HG03571 (cell line): ENCODE results near the gene RADX.

Experiments used
- ATAC-seq: cut with Tn5 transposase; IDR thresholded peaks from one replicate; pipeline ENCODE4 v1.9.1; 2021; ENCODE audit not compliant: unreplicated experiment

Gene RADX

GRCh38 chrX:106684207-106684606 lies 72.4 kb downstream of the RADX start:
- no peak for ATAC-seq

DNA sequence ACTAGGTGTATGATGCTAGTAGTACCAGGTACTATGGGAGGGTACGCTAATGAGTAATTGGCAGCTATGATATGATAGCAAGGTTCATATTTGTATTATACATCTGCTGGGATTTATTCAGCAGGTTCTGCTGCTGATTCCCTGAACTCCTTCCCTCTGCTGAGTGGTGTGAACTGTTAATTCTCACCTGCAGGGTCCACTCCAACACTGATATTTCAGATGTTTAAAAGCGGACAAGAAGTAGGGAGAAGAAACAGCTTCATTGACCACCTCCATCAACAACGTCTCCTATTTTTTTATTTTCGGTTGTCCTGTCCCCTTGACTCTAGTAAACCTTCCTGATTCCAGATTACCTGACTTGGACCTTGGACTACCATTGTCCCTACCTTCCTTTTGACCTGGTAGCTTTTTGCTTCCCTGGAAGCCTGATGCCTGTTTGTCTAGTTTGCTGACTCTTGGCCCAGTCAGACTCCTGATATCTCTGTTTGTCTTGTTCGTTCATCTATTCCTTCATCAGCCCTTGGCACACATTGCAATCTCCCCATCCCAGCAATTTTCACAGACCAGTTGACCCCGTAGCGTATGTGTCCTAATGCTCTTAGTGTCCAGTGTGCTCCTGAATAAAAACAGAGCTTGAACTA lies 80.8 kb downstream of the RADX start:
- no peak for ATAC-seq

GRCh38 chrX:106696502-106696901 lies 84.7 kb downstream of the RADX start:
- no peak for ATAC-seq

DNA sequence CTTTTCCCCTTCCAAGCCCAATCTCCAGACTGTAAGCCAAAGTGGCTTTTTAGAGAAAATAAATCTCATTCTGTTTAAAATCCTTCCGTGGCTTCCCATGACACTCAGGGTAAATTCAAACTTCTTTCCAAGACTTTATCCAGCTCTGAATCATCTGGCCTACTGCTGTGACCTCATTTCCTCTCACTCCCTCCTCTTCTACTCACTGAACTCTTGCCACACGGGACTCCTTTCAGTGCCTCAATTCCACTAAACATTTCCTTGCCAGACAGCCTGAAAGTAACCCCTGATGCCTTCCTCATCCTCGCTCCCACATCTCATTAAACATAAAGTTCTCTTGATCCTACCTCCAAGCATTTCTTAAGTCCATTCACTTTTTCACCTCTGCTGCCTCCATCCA lies 86.9 kb downstream of the RADX start:
- ATAC-seq = no peak

GRCh38 chrX:106702636-106703035 lies 90.9 kb downstream of the RADX start:
- ATAC-seq = no peak

- no peak for ATAC-seq
Observed at GRCh38 chrX:106706466-106706865, 94.7 kb downstream of the RADX start.

GRCh38 chrX:106707771-106708454 lies 96.1 kb downstream of the RADX start:
- ATAC-seq = no peak

DNA sequence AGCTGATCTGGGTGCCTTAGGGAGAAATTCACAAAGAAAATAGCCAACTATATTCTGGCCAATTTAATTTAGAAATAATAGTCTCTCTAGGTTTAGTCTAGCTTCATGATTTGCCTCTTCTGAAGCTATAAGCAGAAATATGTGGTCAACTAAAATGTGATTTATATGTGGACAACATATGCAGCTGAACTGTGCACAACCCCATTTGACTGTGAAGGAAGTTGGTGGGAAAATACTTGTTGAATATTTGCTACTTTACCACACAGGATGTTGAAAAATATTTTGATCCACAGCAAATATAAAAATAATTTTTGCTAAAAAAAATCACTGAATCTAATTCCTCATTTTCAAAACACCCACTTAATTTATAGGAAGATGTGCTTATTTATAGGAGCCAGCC lies 99.0 kb downstream of the RADX start:
- ATAC-seq = no peak

- no peak for ATAC-seq
Observed at GRCh38 chrX:106711375-106711774, 99.6 kb downstream of the RADX start.

DNA sequence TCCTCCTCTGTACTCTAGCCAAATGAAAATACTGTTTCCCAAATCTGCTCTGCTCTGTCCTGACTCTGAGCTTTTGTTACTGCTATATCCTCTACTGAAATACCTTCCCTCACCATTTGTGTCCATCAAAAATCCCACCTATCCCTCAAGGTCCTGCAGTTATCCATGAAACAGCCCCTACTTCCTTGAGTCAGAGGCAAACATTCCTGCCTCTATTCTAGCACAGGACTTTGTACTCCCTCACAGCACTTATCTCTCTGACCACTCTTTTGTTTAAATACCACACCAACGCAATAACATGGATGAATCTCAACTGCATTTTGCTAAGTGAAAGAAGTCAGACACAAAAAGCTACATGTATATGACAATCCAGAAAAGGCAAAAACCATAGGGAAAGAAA lies 104.2 kb downstream of the RADX start:
- ATAC-seq = no peak

DNA sequence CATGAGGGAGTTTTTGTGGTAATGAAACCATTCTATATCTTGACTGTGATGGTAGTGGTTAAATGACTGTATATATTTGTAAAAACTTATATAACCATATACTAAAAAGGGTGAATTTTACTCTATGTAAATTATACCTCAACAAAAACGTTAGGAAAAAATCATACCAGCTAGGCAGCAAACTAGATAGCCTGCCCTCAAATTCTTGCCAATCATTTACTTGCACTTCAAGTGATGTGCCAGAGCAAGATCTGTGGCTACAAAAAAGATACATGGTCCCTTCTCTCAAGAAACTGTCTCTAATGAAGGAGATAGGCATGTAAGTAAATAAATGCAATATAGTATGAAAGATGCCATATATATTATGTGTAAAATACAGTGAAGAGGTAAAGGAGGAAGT lies 104.7 kb downstream of the RADX start:
- ATAC-seq = no peak

- ATAC-seq = no peak
Observed at GRCh38 chrX:106718709-106719108, 106.9 kb downstream of the RADX start.

DNA sequence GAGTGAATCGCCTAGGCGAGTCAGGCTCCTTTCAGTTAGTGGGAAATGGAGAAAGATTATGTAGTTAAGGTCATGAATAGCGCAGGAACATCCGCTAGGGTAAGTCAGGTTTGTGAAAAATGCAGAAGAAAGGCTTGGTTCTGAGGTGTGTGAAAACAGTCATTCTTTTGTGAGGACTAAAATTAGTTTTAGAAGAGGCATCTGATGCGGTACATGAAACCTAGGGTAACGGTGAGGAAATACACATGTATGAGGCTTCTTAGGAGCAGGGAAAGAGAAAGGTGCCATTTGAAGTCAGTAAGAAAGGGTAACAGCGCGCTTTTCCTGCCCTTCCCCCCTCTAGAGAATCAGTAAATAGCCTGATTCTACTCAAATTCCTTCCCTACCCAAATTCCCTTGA lies 114.2 kb downstream of the RADX start:
- no peak for ATAC-seq

DNA sequence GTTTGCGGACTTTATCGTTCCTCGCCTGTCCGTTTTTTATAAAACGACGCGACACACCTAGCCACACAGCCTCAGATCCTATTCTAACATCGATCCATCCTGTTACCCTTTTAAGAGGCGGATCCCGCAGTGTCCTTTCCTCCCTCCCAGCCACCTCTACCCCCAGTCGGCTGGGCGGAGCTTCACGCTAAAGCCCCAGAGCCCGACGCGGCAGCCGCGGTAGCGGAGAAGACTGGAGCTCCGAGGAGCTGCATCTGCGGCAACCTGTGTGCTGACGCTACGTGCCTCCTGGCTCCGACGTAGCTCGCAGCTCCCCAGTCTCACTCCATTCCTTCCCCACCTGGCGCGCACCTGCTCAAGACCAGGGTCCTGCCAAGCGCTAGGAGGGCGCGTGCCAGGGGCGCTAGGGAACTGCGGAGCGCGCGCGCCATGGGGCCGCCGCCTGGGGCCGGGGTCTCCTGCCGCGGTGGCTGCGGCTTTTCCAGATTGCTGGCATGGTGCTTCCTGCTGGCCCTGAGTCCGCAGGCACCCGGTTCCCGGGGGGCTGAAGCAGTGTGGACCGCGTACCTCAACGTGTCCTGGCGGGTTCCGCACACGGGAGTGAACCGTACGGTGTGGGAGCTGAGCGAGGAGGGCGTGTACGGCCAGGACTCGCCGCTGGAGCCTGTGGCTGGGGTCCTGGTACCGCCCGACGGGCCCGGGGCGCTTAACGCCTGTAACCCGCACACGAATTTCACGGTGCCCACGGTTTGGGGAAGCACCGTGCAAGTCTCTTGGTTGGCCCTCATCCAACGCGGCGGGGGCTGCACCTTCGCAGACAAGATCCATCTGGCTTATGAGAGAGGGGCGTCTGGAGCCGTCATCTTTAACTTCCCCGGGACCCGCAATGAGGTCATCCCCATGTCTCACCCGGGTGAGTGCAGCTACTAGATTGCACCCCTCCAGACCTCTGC lies 115.0 kb downstream of the RADX start, which contains the start of gene RNF128:
TSS of gene RNF128 (plus strand) at position 217 of the 953 bp plus-strand sequence. CDS start at position 430, 213 bp downstream.
- no peak for ATAC-seq

- no peak for ATAC-seq
Observed at GRCh38 chrX:106728337-106728736, 116.6 kb downstream of the RADX start.
